Measurements from ENCODE around the gene ABCA4.

Gene ABCA4

GRCh38 chr1:94022471-94023189 lies 98.3 kb downstream of the ABCA4 start:
- H3K4me1 Mint-ChIP-seq = peaks cover 4% of the 10 kb centered on the region
- H3K36me3 Mint-ChIP-seq = no peaks in the 10 kb centered on the region
- H3K27ac Mint-ChIP-seq = no peak overlapping the region
- ATAC-seq (ENCODE audit: low read depth) = no peak
- H3K27me3 Mint-ChIP-seq = peaks cover 14% of the 10 kb centered on the region
- no peak for DNase-seq (ENCODE audit: low spot score in 2 of 2)
- H3K4me3 Mint-ChIP-seq = no peak overlapping the region
- no peaks in the 10 kb centered on the region for H3K9me3 Mint-ChIP-seq

GRCh38 chr1:94020764-94021579 lies 100.0 kb downstream of the ABCA4 start:
- no peak for ATAC-seq (ENCODE audit: low read depth)
- H3K27ac Mint-ChIP-seq = no peak overlapping the region

GRCh38 chr1:94019327-94019726 lies 101.6 kb downstream of the ABCA4 start:
- Mint-ChIP-seq H3K9me3 (no peaks in the 10 kb centered on the region), H3K4me1 (peaks cover 2% of the 10 kb centered on the region), H3K36me3 (no peaks in the 10 kb centered on the region), H3K27me3 (peaks cover 7% of the 10 kb centered on the region), H3K4me3 (no peak overlapping the region), H3K27ac (no peak overlapping the region)
- no peak for ATAC-seq (ENCODE audit: low read depth)
- no peak for DNase-seq (ENCODE audit: low spot score in 2 of 2)

More at GRCh38 chr1:94020764-94021579, 100.0 kb downstream of the ABCA4 start:
- Mint-ChIP-seq H3K4me3 (no peak overlapping the region), H3K36me3 (no peaks in the 10 kb centered on the region), H3K9me3 (no peaks in the 10 kb centered on the region), H3K27me3 (peaks cover 12% of the 10 kb centered on the region), H3K4me1 (peaks cover 2% of the 10 kb centered on the region)
- no peak for DNase-seq (ENCODE audit: low spot score in 2 of 2)

GRCh38 chr1:94017155-94017829 lies 103.7 kb downstream of the ABCA4 start:
- H3K4me3 Mint-ChIP-seq = no peak overlapping the region
- peaks cover 11% of the 10 kb centered on the region for H3K27me3 Mint-ChIP-seq
- DNase-seq (ENCODE audit: low spot score in 2 of 2) (no peak), ATAC-seq (ENCODE audit: low read depth) (no peak)
- no peaks in the 10 kb centered on the region for H3K9me3 Mint-ChIP-seq
- no peak overlapping the region for H3K27ac Mint-ChIP-seq
- no peaks in the 10 kb centered on the region for H3K36me3 Mint-ChIP-seq
- H3K4me1 Mint-ChIP-seq = peaks cover 2% of the 10 kb centered on the region

GRCh38 chr1:94015489-94015817 lies 105.5 kb downstream of the ABCA4 start:
- Mint-ChIP-seq H3K4me3 (no peak overlapping the region), H3K27ac (no peak overlapping the region), H3K27me3 (peaks cover 12% of the 10 kb centered on the region), H3K4me1 (peaks cover 5% of the 10 kb centered on the region), H3K9me3 (no peaks in the 10 kb centered on the region), H3K36me3 (no peaks in the 10 kb centered on the region)
- DNase-seq (ENCODE audit: low spot score in 2 of 2) (no peak), ATAC-seq (ENCODE audit: low read depth) (no peak)

- Mint-ChIP-seq H3K27ac (no peak overlapping the region), H3K27me3 (peaks cover 12% of the 10 kb centered on the region), H3K4me1 (peaks cover 5% of the 10 kb centered on the region), H3K9me3 (no peaks in the 10 kb centered on the region), H3K4me3 (no peak overlapping the region), H3K36me3 (no peaks in the 10 kb centered on the region)
- ATAC-seq (ENCODE audit: low read depth) (no peak), DNase-seq (ENCODE audit: low spot score in 2 of 2) (no peak)
Measured at GRCh38 chr1:94014635-94015488, 106.1 kb downstream of the ABCA4 start.

GRCh38 chr1:94014087-94014486 lies 106.9 kb downstream of the ABCA4 start:
- H3K4me1 Mint-ChIP-seq = peaks cover 5% of the 10 kb centered on the region
- DNase-seq (ENCODE audit: low spot score in 2 of 2) = no peak
- H3K9me3 Mint-ChIP-seq = no peaks in the 10 kb centered on the region
- H3K36me3 Mint-ChIP-seq = no peaks in the 10 kb centered on the region
- ATAC-seq (ENCODE audit: low read depth) = no peak
- peaks cover 12% of the 10 kb centered on the region for H3K27me3 Mint-ChIP-seq
- H3K27ac Mint-ChIP-seq = no peak overlapping the region
- no peak overlapping the region for H3K4me3 Mint-ChIP-seq

GRCh38 chr1:94013367-94013878 lies 107.5 kb downstream of the ABCA4 start:
- H3K27ac Mint-ChIP-seq = no peak overlapping the region
- H3K4me1 Mint-ChIP-seq = peaks cover 5% of the 10 kb centered on the region
- no peak for ATAC-seq (ENCODE audit: low read depth)
- DNase-seq (ENCODE audit: low spot score in 2 of 2) = no peak
- H3K9me3 Mint-ChIP-seq = no peaks in the 10 kb centered on the region
- H3K4me3 Mint-ChIP-seq = no peak overlapping the region
- no peaks in the 10 kb centered on the region for H3K36me3 Mint-ChIP-seq
- peaks cover 12% of the 10 kb centered on the region for H3K27me3 Mint-ChIP-seq

GRCh38 chr1:94012708-94013366 lies 108.1 kb downstream of the ABCA4 start:
- DNase-seq (ENCODE audit: low spot score in 2 of 2) = no peak
- Mint-ChIP-seq H3K36me3 (no peaks in the 10 kb centered on the region), H3K4me1 (peaks cover 5% of the 10 kb centered on the region), H3K9me3 (no peaks in the 10 kb centered on the region), H3K27ac (no peak overlapping the region), H3K27me3 (peaks cover 14% of the 10 kb centered on the region), H3K4me3 (no peak overlapping the region)
- no peak for ATAC-seq (ENCODE audit: low read depth)

- H3K27ac Mint-ChIP-seq = no peak overlapping the region
- peaks cover 3% of the 10 kb centered on the region for H3K4me1 Mint-ChIP-seq
- ATAC-seq (ENCODE audit: low read depth) = no peak
- H3K4me3 Mint-ChIP-seq = no peak overlapping the region
- no peaks in the 10 kb centered on the region for H3K9me3 Mint-ChIP-seq
- no peaks in the 10 kb centered on the region for H3K36me3 Mint-ChIP-seq
- H3K27me3 Mint-ChIP-seq = peaks cover 14% of the 10 kb centered on the region
- DNase-seq (ENCODE audit: low spot score in 2 of 2) = no peak
Measured at GRCh38 chr1:94011709-94012595, 109.0 kb downstream of the ABCA4 start.

GRCh38 chr1:94011129-94011528 lies 109.8 kb downstream of the ABCA4 start:
- Mint-ChIP-seq H3K27me3 (peaks cover 14% of the 10 kb centered on the region), H3K36me3 (no peaks in the 10 kb centered on the region), H3K4me3 (no peak overlapping the region), H3K4me1 (peaks cover 3% of the 10 kb centered on the region), H3K27ac (no peak overlapping the region), H3K9me3 (no peaks in the 10 kb centered on the region)
- no peak for DNase-seq (ENCODE audit: low spot score in 2 of 2)
- no peak for ATAC-seq (ENCODE audit: low read depth)

GRCh38 chr1:94009304-94009703 lies 111.6 kb downstream of the ABCA4 start:
- no peaks in the 10 kb centered on the region for H3K36me3 Mint-ChIP-seq
- no peak overlapping the region for H3K27ac Mint-ChIP-seq

More at GRCh38 chr1:94009304-94009703, 111.6 kb downstream of the ABCA4 start:
- no peaks in the 10 kb centered on the region for H3K9me3 Mint-ChIP-seq
- no peak for ATAC-seq (ENCODE audit: low read depth)
- peaks cover 18% of the 10 kb centered on the region for H3K27me3 Mint-ChIP-seq
- H3K4me1 Mint-ChIP-seq = peaks cover 3% of the 10 kb centered on the region
- DNase-seq (ENCODE audit: low spot score in 2 of 2) = no peak
- H3K4me3 Mint-ChIP-seq = no peak overlapping the region

All from memory B cell (primary cell).